Ovary (tissue), 3 donors: ENCODE data around the gene CAMK2N2.

Experiments used
- EP300 ChIP-seq: sonication (generic); formaldehyde crosslinking; IDR thresholded peaks from one replicate; pipeline ENCODE4 v1.6.1; 2017; ENCODE audit warnings: antibody characterized with exemption
- POLR2A ChIP-seq: fragments of 450-650 bp; IDR thresholded peaks from one replicate; pipeline ENCODE4 v1.6.1; 2017; ENCODE audit warnings: antibody characterized with exemption, mild to moderate bottlenecking, moderate library complexity
- TF ChIP-seq, protein P1 (sequence below), 3 donors: fragments of 450-650 bp in 2 of 3; fragments of 200-600 bp in 1 of 3; IDR thresholded peaks; one replicate each; pipeline versions ENCODE4 v1.5.1 to v1.8.0; 2016 to 2022; ENCODE audit warnings: antibody characterized with exemption in 3 of 3, mild to moderate bottlenecking in 1 of 3
- donor health status: DM: no; HTN: no; CAD: no.

DNA sequence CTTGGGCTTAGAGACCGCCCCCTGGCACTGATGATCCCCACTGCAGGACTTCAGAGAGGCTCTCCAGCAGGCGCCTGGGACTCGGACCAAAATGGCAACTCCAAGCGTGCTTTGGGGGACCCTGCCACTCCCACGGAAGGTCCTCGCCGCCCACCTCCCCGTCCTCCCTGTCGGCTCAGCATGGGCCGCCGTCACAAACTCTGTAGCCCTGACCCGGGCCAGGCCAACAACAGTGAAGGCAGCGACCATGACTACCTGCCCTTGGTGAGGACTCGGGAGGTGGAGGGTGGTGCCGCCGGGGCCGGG is 20.3 kb downstream of the CAMK2N2 start:
- no peak for TF ChIP-seq POLR2A
- TF ChIP-seq, protein P1, sequence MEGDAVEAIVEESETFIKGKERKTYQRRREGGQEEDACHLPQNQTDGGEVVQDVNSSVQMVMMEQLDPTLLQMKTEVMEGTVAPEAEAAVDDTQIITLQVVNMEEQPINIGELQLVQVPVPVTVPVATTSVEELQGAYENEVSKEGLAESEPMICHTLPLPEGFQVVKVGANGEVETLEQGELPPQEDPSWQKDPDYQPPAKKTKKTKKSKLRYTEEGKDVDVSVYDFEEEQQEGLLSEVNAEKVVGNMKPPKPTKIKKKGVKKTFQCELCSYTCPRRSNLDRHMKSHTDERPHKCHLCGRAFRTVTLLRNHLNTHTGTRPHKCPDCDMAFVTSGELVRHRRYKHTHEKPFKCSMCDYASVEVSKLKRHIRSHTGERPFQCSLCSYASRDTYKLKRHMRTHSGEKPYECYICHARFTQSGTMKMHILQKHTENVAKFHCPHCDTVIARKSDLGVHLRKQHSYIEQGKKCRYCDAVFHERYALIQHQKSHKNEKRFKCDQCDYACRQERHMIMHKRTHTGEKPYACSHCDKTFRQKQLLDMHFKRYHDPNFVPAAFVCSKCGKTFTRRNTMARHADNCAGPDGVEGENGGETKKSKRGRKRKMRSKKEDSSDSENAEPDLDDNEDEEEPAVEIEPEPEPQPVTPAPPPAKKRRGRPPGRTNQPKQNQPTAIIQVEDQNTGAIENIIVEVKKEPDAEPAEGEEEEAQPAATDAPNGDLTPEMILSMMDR (IDR thresholded peaks at IDR 0.05), result no peak
- TF ChIP-seq EP300, result no peak
